Measurements from ENCODE around the gene SNRPD1.
A peak's percentile ranks its signal among the peaks of the same experiment; 100 is the strongest.
"Not testable (repeated sequence)": the region's sequence is repeated elsewhere in the genome, so short reads cannot be mapped to it uniquely, and the experiment has no call there.

SNRPD1 gene

GRCh38 chr18:21598726-21599584 is 13.2 kb upstream of the SNRPD1 start:
- in situ Hi-C loops (cut with HindIII; ENCODE audit: low sequenced_read_pairs) = no loop called here
- no peak for TF ChIP-seq CTCF (IDR thresholded peaks at IDR 0.05; ENCODE audit: low read depth, low read length, missing control alignments)
- DNase-seq (ENCODE audit: low read depth) = no peak
- H3K4me3 ChIP-seq (ENCODE audit: low read depth, low read length) = peak overlapping the region; percentile 68

GRCh38 chr18:21599585-21600525 is 12.3 kb upstream of the SNRPD1 start:
- peak; percentile 16 for TF ChIP-seq CTCF (IDR thresholded peaks at IDR 0.05; ENCODE audit: low read depth, low read length, missing control alignments)
- peak overlapping the region; percentile 68 for H3K4me3 ChIP-seq (ENCODE audit: low read depth, low read length)
- in situ Hi-C loops (cut with HindIII; ENCODE audit: low sequenced_read_pairs) = no loop called here
- DNase-seq (ENCODE audit: low read depth) = no peak

- peak within 1 kb of the TSS; percentile 68 for H3K4me3 ChIP-seq (ENCODE audit: low read depth, low read length)
- in situ Hi-C loops (cut with HindIII; ENCODE audit: low sequenced_read_pairs) = no loop called here
- DNase-seq (ENCODE audit: low read depth) = peak; percentile 92
- TF ChIP-seq CTCF (IDR thresholded peaks at IDR 0.05; ENCODE audit: low read depth, low read length, missing control alignments) = peak; percentile 57
Measured at GRCh38 chr18:21600526-21601410, 11.3 kb upstream of the SNRPD1 start, which contains the start of gene ESCO1. Gene ESCO1 (minus strand): TSS chr18:21600704. CDS start chr18:21574843, 25,861 bp downstream.

GRCh38 chr18:21602299-21602587 is 9.9 kb upstream of the SNRPD1 start:
- in situ Hi-C loops (cut with HindIII; ENCODE audit: low sequenced_read_pairs) = no loop called here
- no peak for DNase-seq (ENCODE audit: low read depth)
- TF ChIP-seq CTCF (IDR thresholded peaks at IDR 0.05; ENCODE audit: low read depth, low read length, missing control alignments) = no peak
- no peak overlapping the region for H3K4me3 ChIP-seq (ENCODE audit: low read depth, low read length)

- no peak for DNase-seq (ENCODE audit: low read depth)
- in situ Hi-C loops (cut with HindIII; ENCODE audit: low sequenced_read_pairs) = no loop called here
- H3K4me3 ChIP-seq (ENCODE audit: low read depth, low read length) = no peak overlapping the region
- no peak for TF ChIP-seq CTCF (IDR thresholded peaks at IDR 0.05; ENCODE audit: low read depth, low read length, missing control alignments)
Measured at GRCh38 chr18:21604671-21605070, 7.4 kb upstream of the SNRPD1 start.

- in situ Hi-C loops (cut with HindIII; ENCODE audit: low sequenced_read_pairs) = no loop called here
Measured at GRCh38 chr18:21605213-21605612, 6.9 kb upstream of the SNRPD1 start.

GRCh38 chr18:21611401-21612124 is 551 bp upstream of the SNRPD1 start:
- peak overlapping the region; percentile 94 for H3K4me3 ChIP-seq (ENCODE audit: low read depth, low read length)
- in situ Hi-C loops (cut with HindIII; ENCODE audit: low sequenced_read_pairs); DNase-seq (ENCODE audit: low read depth): not testable (repeated sequence)

More at GRCh38 chr18:21605213-21605612, 6.9 kb upstream of the SNRPD1 start:
- no peak for DNase-seq (ENCODE audit: low read depth)
- no peak for TF ChIP-seq CTCF (IDR thresholded peaks at IDR 0.05; ENCODE audit: low read depth, low read length, missing control alignments)
- no peak overlapping the region for H3K4me3 ChIP-seq (ENCODE audit: low read depth, low read length)

- in situ Hi-C loops (cut with HindIII; ENCODE audit: low sequenced_read_pairs); H3K4me3 ChIP-seq (ENCODE audit: low read depth, low read length); DNase-seq (ENCODE audit: low read depth): not testable (repeated sequence)
Measured at GRCh38 chr18:21621640-21622039, 9.5 kb downstream of the SNRPD1 start.
